ENCODE measurements around the gene IFT81. TPM values are rescaled to one million over a fixed set of nuclear protein-coding genes. Genes with fewer than 3 reads are reported as not detected.
"Not testable (repeated sequence)": the region's sequence is repeated elsewhere in the genome, so short reads cannot be mapped to it uniquely, and the experiment has no call there.

IFT81 gene
- total RNA-seq, 1 donor = 2.2 TPM

- H3K4me3 ChIP-seq (ENCODE audit: low read length) = no peak overlapping the region
- H3K27me3 ChIP-seq (ENCODE audit: insufficient read depth, low read length) = no peaks in the 10 kb centered on the region
- H3K4me1 ChIP-seq (ENCODE audit: insufficient read depth, low read length) = peaks cover 32% of the 10 kb centered on the region
- H3K9me3 ChIP-seq (ENCODE audit: low read depth, low read length) = no peaks in the 10 kb centered on the region
Observed at GRCh38 chr12:110104188-110105094, 19.7 kb upstream of the IFT81 start.

- no peaks in the 10 kb centered on the region for H3K9me3 ChIP-seq (ENCODE audit: low read depth, low read length)
- peaks cover 27% of the 10 kb centered on the region for H3K4me1 ChIP-seq (ENCODE audit: insufficient read depth, low read length)
Observed at GRCh38 chr12:110105159-110105558, 19.0 kb upstream of the IFT81 start.

GRCh38 chr12:110105986-110106385 lies 18.2 kb upstream of the IFT81 start:
- Histone ChIP-seq H3K4me3 (ENCODE audit: low read length) (no peak overlapping the region), H3K4me1 (ENCODE audit: insufficient read depth, low read length) (peaks cover 19% of the 10 kb centered on the region), H3K9me3 (ENCODE audit: low read depth, low read length) (no peaks in the 10 kb centered on the region), H3K27me3 (ENCODE audit: insufficient read depth, low read length) (no peaks in the 10 kb centered on the region)

More at GRCh38 chr12:110105159-110105558, 19.0 kb upstream of the IFT81 start:
- no peak overlapping the region for H3K4me3 ChIP-seq (ENCODE audit: low read length)
- no peaks in the 10 kb centered on the region for H3K27me3 ChIP-seq (ENCODE audit: insufficient read depth, low read length)

GRCh38 chr12:110107369-110108281 lies 16.5 kb upstream of the IFT81 start:
- Histone ChIP-seq H3K4me3 (ENCODE audit: low read length) (no peak overlapping the region), H3K9me3 (ENCODE audit: low read depth, low read length) (no peaks in the 10 kb centered on the region), H3K27me3 (ENCODE audit: insufficient read depth, low read length) (no peaks in the 10 kb centered on the region), H3K4me1 (ENCODE audit: insufficient read depth, low read length) (peaks cover 19% of the 10 kb centered on the region)

DNA sequence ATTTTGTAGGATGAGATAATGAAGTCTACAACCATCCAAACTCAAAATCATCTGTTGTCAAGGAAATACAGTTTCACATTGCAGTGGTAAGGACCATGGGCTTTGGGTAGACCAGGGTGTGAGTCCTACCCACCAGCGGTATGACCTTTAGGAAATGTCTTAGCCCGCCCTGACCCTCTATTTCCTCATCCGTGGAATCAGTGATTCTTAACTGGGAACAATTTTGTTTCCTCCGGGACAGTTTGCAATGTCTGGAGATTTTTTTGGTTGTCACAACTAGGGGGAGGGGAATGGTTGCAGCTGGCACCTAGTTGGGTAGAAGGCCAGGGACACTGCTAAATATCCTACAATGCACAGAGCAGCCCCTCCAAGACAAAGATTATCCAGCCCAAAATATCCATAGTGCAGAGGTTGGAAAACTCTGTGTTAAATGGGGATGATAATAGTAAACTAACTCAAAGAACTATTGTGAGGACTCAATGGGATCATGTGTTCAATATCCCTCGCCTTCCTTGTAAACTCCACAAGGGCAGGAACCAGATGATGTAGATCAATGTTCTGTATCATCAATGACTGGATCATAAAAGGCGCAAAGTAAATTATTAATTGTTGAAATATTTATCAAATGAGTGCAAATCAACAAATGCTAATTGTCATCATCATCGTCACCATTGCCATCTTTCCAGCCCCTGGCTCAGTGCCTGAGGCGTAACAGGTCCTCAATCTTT lies 15.7 kb upstream of the IFT81 start:
- Histone ChIP-seq H3K4me1 (ENCODE audit: insufficient read depth, low read length) (peaks cover 19% of the 10 kb centered on the region), H3K27me3 (ENCODE audit: insufficient read depth, low read length) (no peaks in the 10 kb centered on the region), H3K9me3 (ENCODE audit: low read depth, low read length) (no peaks in the 10 kb centered on the region), H3K4me3 (ENCODE audit: low read length) (no peak overlapping the region)

GRCh38 chr12:110109037-110109836 lies 14.9 kb upstream of the IFT81 start:
- Histone ChIP-seq H3K4me1 (ENCODE audit: insufficient read depth, low read length) (peaks cover 18% of the 10 kb centered on the region), H3K27me3 (ENCODE audit: insufficient read depth, low read length) (no peaks in the 10 kb centered on the region), H3K4me3 (ENCODE audit: low read length) (no peak overlapping the region), H3K9me3 (ENCODE audit: low read depth, low read length) (no peaks in the 10 kb centered on the region)

DNA sequence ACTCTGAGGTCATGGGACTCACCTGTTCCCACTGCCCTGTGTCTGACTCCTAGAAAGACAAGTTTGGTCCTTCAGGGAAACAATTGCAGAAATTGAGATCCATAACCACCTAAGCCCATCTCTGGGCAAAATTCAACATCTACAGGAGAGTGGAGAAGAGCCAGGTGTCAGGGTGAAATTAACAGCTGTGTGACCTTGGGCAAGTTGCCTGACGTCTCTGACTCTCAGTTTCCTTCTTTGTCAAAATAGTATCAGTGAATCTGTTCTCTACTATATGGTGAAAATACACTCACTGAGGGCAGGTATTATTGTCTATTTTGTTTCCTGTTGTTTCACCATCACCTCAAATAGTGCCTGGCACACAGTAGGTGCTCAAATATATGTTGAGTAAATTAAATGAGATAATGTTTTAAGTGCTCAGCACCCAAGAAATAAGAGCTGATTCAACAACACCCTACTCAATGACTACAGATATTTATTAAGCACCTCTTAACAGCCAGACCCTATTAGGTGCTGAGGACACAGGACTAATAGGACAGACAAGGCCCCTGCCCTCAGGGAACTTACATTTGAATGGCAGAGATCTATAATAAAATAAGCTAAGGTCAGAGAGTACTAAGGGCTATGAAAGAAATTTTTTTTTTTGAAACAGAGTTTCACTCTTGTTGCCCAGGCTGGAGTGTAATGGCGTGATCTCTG lies 14.2 kb upstream of the IFT81 start:
- Histone ChIP-seq H3K27me3 (ENCODE audit: insufficient read depth, low read length) (no peaks in the 10 kb centered on the region), H3K9me3 (ENCODE audit: low read depth, low read length) (no peaks in the 10 kb centered on the region)

GRCh38 chr12:110111476-110112334 lies 12.5 kb upstream of the IFT81 start:
- H3K9me3 ChIP-seq (ENCODE audit: low read depth, low read length) = no peaks in the 10 kb centered on the region
- peaks cover 5% of the 10 kb centered on the region for H3K4me1 ChIP-seq (ENCODE audit: insufficient read depth, low read length)
- H3K4me3 ChIP-seq (ENCODE audit: low read length) = no peak overlapping the region
- no peaks in the 10 kb centered on the region for H3K27me3 ChIP-seq (ENCODE audit: insufficient read depth, low read length)

More for the DNA sequence above, 14.2 kb upstream of the IFT81 start:
- Histone ChIP-seq H3K4me3 (ENCODE audit: low read length) (no peak overlapping the region), H3K4me1 (ENCODE audit: insufficient read depth, low read length) (peaks cover 11% of the 10 kb centered on the region)

DNA sequence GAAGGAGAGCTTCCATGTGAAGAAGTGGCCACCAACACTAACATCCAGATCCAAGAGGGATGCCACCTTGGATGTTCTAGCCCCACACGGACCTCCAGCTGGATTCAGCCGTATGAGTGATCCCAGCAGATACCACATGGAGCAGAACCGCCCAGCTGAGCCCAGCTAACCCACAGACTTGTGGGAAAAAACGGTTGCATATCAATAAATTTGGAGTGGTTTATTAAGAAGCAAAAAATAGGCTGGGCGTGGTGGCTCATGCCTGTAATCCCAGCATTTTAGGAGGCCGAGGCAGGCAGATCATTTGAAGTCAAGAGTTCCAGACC lies 11.9 kb upstream of the IFT81 start:
- no peaks in the 10 kb centered on the region for H3K27me3 ChIP-seq (ENCODE audit: insufficient read depth, low read length)
- H3K9me3 ChIP-seq (ENCODE audit: low read depth, low read length) = no peaks in the 10 kb centered on the region
- peaks cover 5% of the 10 kb centered on the region for H3K4me1 ChIP-seq (ENCODE audit: insufficient read depth, low read length)
- no peak overlapping the region for H3K4me3 ChIP-seq (ENCODE audit: low read length)

DNA sequence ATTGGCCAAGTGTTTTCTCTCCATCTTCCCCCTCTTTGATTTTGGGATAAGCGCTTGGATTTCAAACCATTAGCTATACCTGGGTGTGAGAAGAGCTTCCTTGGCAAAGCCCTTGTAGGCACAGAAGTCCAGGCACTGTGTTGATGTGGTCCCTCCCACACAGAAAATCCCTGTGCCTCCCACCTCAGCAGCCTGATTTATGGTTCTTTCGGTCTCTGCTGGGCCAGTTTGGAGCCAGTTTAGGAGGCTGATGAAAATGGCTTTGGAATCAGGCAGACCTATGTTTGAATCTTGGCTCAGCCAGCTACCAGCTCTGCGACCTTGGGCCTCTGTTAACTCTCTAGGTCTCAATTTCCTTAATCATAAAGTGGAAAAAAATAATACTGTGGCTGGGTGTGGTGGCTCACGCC lies 9.6 kb upstream of the IFT81 start:
- Histone ChIP-seq H3K4me3 (ENCODE audit: low read length) (no peak overlapping the region), H3K4me1 (ENCODE audit: insufficient read depth, low read length) (no peaks in the 10 kb centered on the region), H3K27me3 (ENCODE audit: insufficient read depth, low read length) (no peaks in the 10 kb centered on the region), H3K9me3 (ENCODE audit: low read depth, low read length) (no peaks in the 10 kb centered on the region)

- H3K27me3 ChIP-seq (ENCODE audit: insufficient read depth, low read length) = no peaks in the 10 kb centered on the region
- H3K4me1 ChIP-seq (ENCODE audit: insufficient read depth, low read length) = no peaks in the 10 kb centered on the region
- no peaks in the 10 kb centered on the region for H3K9me3 ChIP-seq (ENCODE audit: low read depth, low read length)
- no peak overlapping the region for H3K4me3 ChIP-seq (ENCODE audit: low read length)
Observed at GRCh38 chr12:110115675-110116074, 8.5 kb upstream of the IFT81 start.

GRCh38 chr12:110116623-110117022 lies 7.5 kb upstream of the IFT81 start:
- Histone ChIP-seq H3K9me3 (ENCODE audit: low read depth, low read length) (no peaks in the 10 kb centered on the region), H3K4me1 (ENCODE audit: insufficient read depth, low read length) (no peaks in the 10 kb centered on the region), H3K4me3 (ENCODE audit: low read length) (no peak overlapping the region), H3K27me3 (ENCODE audit: insufficient read depth, low read length) (no peaks in the 10 kb centered on the region)

GRCh38 chr12:110117210-110117609 lies 6.9 kb upstream of the IFT81 start:
- not testable (repeated sequence) for H3K4me1 ChIP-seq (ENCODE audit: insufficient read depth, low read length); H3K9me3 ChIP-seq (ENCODE audit: low read depth, low read length); H3K4me3 ChIP-seq (ENCODE audit: low read length); H3K27me3 ChIP-seq (ENCODE audit: insufficient read depth, low read length)
